ENCODE data around the gene PCNT. TPM values are rescaled to one million over a fixed set of nuclear protein-coding genes. Genes with fewer than 3 reads are reported as not detected.
A peak's percentile ranks its signal among the peaks of the same experiment; 100 is the strongest.
"Not testable (repeated sequence)": the region's sequence is repeated elsewhere in the genome, so short reads cannot be mapped to it uniquely, and the experiment has no call there.

Gene PCNT
- polyA plus RNA-seq, 3 donors = 35.1 to 40.1 (median 35.7) TPM

- DNase-seq (ENCODE audit: extremely low read depth in 1 of 11, low read depth in 9 of 11, low spot score in 4 of 11) = no peak
Observed at GRCh38 chr21:46454142-46454541, 130.2 kb downstream of the PCNT start.

GRCh38 chr21:46454634-46455390, 130.9 kb downstream of the PCNT start:
- no peak for DNase-seq (ENCODE audit: extremely low read depth in 1 of 11, low read depth in 9 of 11, low spot score in 4 of 11)

GRCh38 chr21:46455575-46456385, 131.8 kb downstream of the PCNT start:
- no peak for DNase-seq (ENCODE audit: extremely low read depth in 1 of 11, low read depth in 9 of 11, low spot score in 4 of 11)

DNA sequence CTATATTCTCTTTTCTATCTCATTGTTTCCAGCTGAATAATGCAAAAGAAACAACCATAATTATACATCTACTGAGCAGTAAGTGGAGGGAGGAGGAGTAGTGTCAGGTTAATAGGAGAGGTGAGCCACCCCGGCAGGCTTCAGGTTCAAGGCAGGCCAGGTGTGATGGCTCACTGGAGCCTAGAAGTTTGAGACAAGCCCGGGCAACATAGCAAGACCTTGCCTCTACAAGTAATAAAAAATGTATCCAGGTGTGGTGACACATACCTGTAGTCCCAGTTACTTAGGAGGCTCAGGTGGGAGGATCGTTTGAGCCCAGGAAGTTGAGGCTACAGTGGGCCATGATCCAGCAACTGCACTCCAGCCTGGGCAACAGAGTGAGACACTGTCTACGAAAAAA, 132.8 kb downstream of the PCNT start:
- no peak for DNase-seq (ENCODE audit: extremely low read depth in 1 of 11, low read depth in 9 of 11, low spot score in 4 of 11)

DNA sequence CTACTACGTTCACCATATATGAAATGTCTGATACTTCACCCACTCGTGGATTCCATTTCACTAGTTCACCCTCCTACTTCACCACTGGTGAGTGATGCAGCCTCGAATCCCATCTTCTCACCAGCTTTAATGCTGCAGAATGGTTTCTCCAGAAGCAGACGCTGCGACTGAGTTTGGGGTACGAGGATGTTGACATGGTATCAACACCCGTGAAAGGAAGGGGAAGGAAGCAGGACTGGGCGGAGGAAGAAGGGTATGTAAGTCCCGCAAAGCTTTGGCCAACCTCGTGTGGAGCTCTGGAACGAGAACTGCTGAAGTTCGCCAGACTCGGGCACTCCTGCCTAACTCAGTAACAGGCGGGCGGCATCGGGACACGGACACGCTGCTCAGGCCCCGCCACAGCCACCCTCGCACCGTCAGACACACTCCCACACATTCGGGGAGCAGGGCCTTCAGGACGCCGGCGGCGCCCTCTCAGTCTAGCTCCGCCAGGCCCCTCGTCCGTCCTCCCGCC, 133.9 kb downstream of the PCNT start:
- peak in 2 of 11 donors; percentile 9 to 32 for DNase-seq (ENCODE audit: extremely low read depth in 1 of 11, low read depth in 9 of 11, low spot score in 4 of 11)

GRCh38 chr21:46458315-46459023, 134.5 kb downstream of the PCNT start, which contains the start of gene DIP2A:
Gene DIP2A, plus strand, starts transcription at chr21:46458891. Its CDS starts 241 bp downstream, at chr21:46459132.
- peak; percentile 74 to 96 (median 93) for DNase-seq (ENCODE audit: extremely low read depth in 1 of 11, low read depth in 9 of 11, low spot score in 4 of 11)

DNA sequence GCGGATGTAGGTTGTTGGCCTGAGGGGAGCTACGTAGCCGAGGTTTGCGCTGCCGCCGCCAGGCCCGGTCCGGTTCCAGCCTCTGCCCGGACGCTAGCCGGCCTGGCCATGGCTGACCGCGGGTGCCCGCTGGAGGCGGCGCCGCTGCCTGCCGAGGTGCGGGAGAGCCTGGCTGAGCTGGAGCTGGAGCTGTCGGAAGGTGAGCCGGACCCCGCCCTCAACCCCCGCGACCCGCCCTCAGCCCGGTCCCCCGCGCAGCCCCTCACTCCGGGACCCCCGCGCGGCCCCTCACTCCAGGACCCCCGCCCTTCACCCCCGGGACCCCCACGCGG, 135.0 kb downstream of the PCNT start:
- DNase-seq (ENCODE audit: extremely low read depth in 1 of 11, low read depth in 9 of 11, low spot score in 4 of 11) = no peak

GRCh38 chr21:46459356-46460112, 135.6 kb downstream of the PCNT start:
- peak in 1 of 11 donors; percentile 12 for DNase-seq (ENCODE audit: extremely low read depth in 1 of 11, low read depth in 9 of 11, low spot score in 4 of 11)

- no peak for DNase-seq (ENCODE audit: extremely low read depth in 1 of 11, low read depth in 9 of 11, low spot score in 4 of 11)
Observed at GRCh38 chr21:46461909-46462308, 138.0 kb downstream of the PCNT start.

- DNase-seq (ENCODE audit: extremely low read depth in 1 of 11, low read depth in 9 of 11, low spot score in 4 of 11) = not testable (repeated sequence)
Observed at GRCh38 chr21:46465153-46465552, 141.2 kb downstream of the PCNT start.

DNA sequence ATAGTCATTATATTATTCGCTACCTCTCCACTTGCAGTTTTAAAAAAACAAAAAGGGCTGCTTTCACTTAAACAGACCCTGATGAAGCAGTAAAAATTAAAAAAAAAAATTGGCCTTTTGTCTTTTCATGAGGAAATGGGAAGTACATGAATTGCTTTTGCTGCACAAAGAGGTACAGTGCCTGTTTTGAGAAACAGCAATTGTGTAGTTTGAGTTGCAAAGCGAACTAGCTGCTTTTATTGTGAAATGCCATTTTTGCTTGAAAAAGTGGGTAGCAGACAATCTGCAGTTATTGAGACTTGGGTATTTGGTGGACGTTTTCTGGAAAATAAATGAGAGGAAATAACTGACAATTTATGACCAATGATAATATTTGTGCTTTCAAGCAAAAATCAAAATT, 141.7 kb downstream of the PCNT start:
- no peak for DNase-seq (ENCODE audit: extremely low read depth in 1 of 11, low read depth in 9 of 11, low spot score in 4 of 11)

- DNase-seq (ENCODE audit: extremely low read depth in 1 of 11, low read depth in 9 of 11, low spot score in 4 of 11) = no peak
Observed at GRCh38 chr21:46468108-46468774, 144.3 kb downstream of the PCNT start.

GRCh38 chr21:46469275-46469674, 145.3 kb downstream of the PCNT start:
- DNase-seq (ENCODE audit: extremely low read depth in 1 of 11, low read depth in 9 of 11, low spot score in 4 of 11) = no peak

- DNase-seq (ENCODE audit: extremely low read depth in 1 of 11, low read depth in 9 of 11, low spot score in 4 of 11) = no peak
Observed at GRCh38 chr21:46471514-46471913, 147.6 kb downstream of the PCNT start.

DNA sequence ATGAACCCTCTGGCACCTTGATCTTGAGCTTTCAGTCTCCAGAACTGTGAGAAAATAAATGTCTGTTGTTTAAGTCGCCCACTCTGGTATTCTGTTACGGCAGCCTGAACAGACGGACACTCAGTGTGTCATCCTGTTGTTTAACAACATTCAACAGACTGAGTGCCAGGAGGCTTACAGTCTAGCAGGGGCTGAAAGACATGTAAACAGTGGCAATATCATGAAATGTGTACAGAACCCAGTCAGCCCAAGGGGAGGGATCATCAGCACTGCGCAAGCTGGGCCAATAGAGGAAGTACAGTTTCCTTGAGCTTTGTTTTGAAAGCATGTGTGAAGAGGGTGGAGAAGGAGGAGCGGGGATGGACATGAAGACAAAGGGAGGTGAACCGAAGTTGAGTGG, 148.3 kb downstream of the PCNT start:
- no peak for DNase-seq (ENCODE audit: extremely low read depth in 1 of 11, low read depth in 9 of 11, low spot score in 4 of 11)

DNA sequence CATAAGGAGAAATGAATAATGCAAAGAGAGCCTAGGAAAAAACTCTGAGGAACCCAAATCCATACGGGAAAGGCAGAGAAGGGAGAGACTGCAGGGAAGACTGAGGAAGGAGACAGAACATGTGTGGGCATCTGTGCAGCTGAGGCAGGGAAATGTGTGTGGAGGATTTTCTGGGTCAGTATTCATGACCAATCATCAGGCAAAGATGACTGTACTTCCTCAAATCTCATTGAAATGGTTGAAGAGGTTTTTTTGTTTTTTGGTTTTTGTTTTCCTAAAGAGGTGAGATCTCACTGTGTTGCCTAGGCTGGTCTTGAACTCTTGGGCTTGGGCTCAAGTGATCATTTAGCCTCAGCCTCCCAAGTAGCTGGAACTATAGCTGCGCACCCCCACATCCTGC, 150.4 kb downstream of the PCNT start:
- no peak for DNase-seq (ENCODE audit: extremely low read depth in 1 of 11, low read depth in 9 of 11, low spot score in 4 of 11)

GRCh38 chr21:46475296-46475695, 151.3 kb downstream of the PCNT start:
- DNase-seq (ENCODE audit: extremely low read depth in 1 of 11, low read depth in 9 of 11, low spot score in 4 of 11) = no peak

DNA sequence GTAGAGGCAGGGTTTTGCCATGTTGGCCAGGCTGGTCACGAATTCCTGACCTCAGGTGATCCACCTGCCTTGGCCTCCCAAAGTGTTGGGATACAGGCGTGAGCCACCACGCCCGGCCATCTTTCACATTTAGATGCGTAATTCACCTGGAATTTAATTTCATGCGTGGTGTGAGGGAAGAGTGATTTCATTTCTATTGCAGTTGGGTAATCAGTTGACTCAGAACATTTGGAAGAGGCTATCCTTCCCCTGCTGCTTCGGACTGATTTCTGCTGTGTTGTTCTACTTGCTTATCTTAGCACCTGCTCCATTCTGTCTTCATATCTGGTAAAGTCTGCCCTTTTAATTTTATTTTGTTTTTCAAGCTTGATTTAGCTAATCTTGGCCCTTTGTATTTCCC, 153.8 kb downstream of the PCNT start:
- no peak for DNase-seq (ENCODE audit: extremely low read depth in 1 of 11, low read depth in 9 of 11, low spot score in 4 of 11)
